Measurements from ENCODE around the gene VTN. TPM values are rescaled to one million over a fixed set of nuclear protein-coding genes. Genes with fewer than 3 reads are reported as not detected.

The VTN gene
- total and polyA plus RNA-seq, 5 donors from 2014 or later, result 0.10 to 0.18 (median 0.17) TPM; not detected in 2

GRCh38 chr17:28357061-28357900 is 12.8 kb downstream of the VTN start, which contains the start of gene POLDIP2:
Gene POLDIP2 (minus strand): TSS chr17:28357527. CDS start chr17:28357448, 79 bp downstream.
- H3K27ac Mint-ChIP-seq, result peak within 1 kb of the TSS; percentile 95 to 97 (median 95)
- ATAC-seq (ENCODE audit: low read depth in 2 of 2) (peak; percentile 99 to 100), DNase-seq (peak; percentile 94 to 97 (median 96))
- Histone ChIP-seq H3K4me1 (ENCODE audit: control insufficient read depth, insufficient read depth, low read length, poor library complexity, severe bottlenecking) (peaks cover 24% of the 10 kb centered on the region), H3K27ac (ENCODE audit: insufficient read depth, low read length, poor library complexity, severe bottlenecking) (peak within 1 kb of the TSS; percentile 83), H3K9me3 (ENCODE audit: control insufficient read depth in 2 of 2, low read length in 2 of 2) (no peaks in the 10 kb centered on the region), H3K36me3 (ENCODE audit: control insufficient read depth, insufficient read depth, low read length) (peaks cover 43% of the 10 kb centered on the region), H3K27me3 (ENCODE audit: control insufficient read depth, insufficient read depth, low read length) (no peaks in the 10 kb centered on the region), H3K4me3 (ENCODE audit: low read depth, low read length) (peak within 1 kb of the TSS; percentile 95)
- peaks cover 22% of the 10 kb centered on the region for H3K36me3 Mint-ChIP-seq
- H3K27me3 Mint-ChIP-seq, result peaks cover 5% of the 10 kb centered on the region
- peak within 1 kb of the TSS; percentile 89 to 97 (median 95) for H3K4me3 Mint-ChIP-seq
- H3K4me1 Mint-ChIP-seq, result peaks cover 0 to 34% (median 21%) of the 10 kb centered on the region in 4 donors
- no peaks in the 10 kb centered on the region for H3K9me3 Mint-ChIP-seq

GRCh38 chr17:28350271-28350670 is 19.8 kb downstream of the VTN start:
- H3K27me3 Mint-ChIP-seq, result no peaks in the 10 kb centered on the region
- H3K4me3 ChIP-seq (ENCODE audit: low read depth, low read length), result no peak overlapping the region
- DNase-seq (no peak), ATAC-seq (ENCODE audit: low read depth in 2 of 2) (no peak)
- H3K27ac ChIP-seq (ENCODE audit: insufficient read depth, low read length, poor library complexity, severe bottlenecking), result no peak overlapping the region
- peaks cover 77% of the 10 kb centered on the region for H3K36me3 ChIP-seq (ENCODE audit: control insufficient read depth, insufficient read depth, low read length)
- no peaks in the 10 kb centered on the region for H3K27me3 ChIP-seq (ENCODE audit: control insufficient read depth, insufficient read depth, low read length)
- no peaks in the 10 kb centered on the region for H3K9me3 Mint-ChIP-seq
- no peaks in the 10 kb centered on the region for H3K4me1 ChIP-seq (ENCODE audit: control insufficient read depth, insufficient read depth, low read length, poor library complexity, severe bottlenecking)
- H3K4me1 Mint-ChIP-seq, result peaks cover 0 to 5% (median 0%) of the 10 kb centered on the region in 4 donors
- H3K9me3 ChIP-seq (ENCODE audit: control insufficient read depth in 2 of 2, low read length in 2 of 2), result no peaks in the 10 kb centered on the region
- no peak overlapping the region for H3K27ac Mint-ChIP-seq
- peaks cover 31% of the 10 kb centered on the region for H3K36me3 Mint-ChIP-seq
- no peak overlapping the region for H3K4me3 Mint-ChIP-seq

DNA sequence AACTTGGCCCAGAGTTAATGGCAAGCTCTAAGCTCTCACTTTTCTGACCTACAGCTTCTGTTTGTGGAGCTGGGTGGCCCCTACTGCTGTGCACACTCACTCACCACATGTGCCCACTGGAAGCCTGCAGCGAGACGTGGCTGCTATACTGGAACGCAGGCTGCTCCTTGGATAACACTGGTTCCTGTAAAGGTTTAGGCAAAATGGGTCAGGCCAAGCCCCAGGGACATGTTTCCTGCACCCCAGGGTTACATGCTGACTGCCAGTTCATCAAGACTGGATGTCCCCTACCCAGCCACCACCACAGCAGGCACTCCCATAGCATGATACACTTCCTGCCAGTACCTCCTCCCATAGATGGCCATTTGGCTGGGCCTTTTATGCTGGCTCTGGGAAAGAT is 21.1 kb downstream of the VTN start:
- Mint-ChIP-seq H3K27me3 (no peaks in the 10 kb centered on the region), H3K4me1 (no peaks in the 10 kb centered on the region), H3K27ac (no peak overlapping the region), H3K9me3 (no peaks in the 10 kb centered on the region), H3K36me3 (peaks cover 27% of the 10 kb centered on the region), H3K4me3 (no peak overlapping the region)
- no peaks in the 10 kb centered on the region for H3K9me3 ChIP-seq (ENCODE audit: control insufficient read depth in 2 of 2, low read length in 2 of 2)
- ATAC-seq (ENCODE audit: low read depth in 2 of 2) (no peak), DNase-seq (no peak)
- no peaks in the 10 kb centered on the region for H3K4me1 ChIP-seq (ENCODE audit: control insufficient read depth, insufficient read depth, low read length, poor library complexity, severe bottlenecking)
- H3K27me3 ChIP-seq (ENCODE audit: control insufficient read depth, insufficient read depth, low read length), result no peaks in the 10 kb centered on the region
- no peak overlapping the region for H3K4me3 ChIP-seq (ENCODE audit: low read depth, low read length)
- H3K27ac ChIP-seq (ENCODE audit: insufficient read depth, low read length, poor library complexity, severe bottlenecking), result no peak overlapping the region
- H3K36me3 ChIP-seq (ENCODE audit: control insufficient read depth, insufficient read depth, low read length), result peaks cover 85% of the 10 kb centered on the region

DNA sequence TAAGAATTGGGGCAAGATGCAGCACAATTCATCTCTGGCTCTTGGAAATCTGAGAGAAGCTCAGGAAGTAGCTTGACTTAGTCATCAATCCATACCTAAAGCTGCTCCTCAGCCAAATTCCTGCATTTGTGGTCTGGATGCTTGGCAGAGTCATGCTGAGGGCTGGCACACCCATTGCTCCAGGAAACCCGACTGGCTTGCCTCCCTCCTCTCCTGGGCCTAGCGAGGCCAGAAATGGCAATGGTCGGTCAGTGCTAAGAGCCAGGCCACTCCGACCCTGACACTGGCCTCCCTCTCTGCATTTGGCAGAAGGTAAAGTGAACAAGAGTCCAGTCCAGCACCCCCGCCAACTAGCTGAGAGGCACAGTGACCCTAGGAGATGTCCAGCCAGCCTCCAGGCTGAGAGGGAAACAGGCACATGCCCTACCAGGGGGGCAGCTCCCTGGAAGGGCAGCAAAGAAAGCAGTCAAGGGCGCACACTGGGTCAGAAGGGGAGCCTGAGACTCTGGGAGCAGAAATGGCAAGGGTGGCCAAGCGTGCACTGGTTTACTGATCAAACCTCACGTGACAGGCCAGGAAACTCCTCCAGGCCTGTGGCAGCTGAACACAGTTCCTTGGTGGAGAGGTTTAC is 22.7 kb downstream of the VTN start:
- DNase-seq, result no peak
- Histone ChIP-seq H3K9me3 (ENCODE audit: control insufficient read depth in 2 of 2, low read length in 2 of 2) (no peaks in the 10 kb centered on the region), H3K4me1 (ENCODE audit: control insufficient read depth, insufficient read depth, low read length, poor library complexity, severe bottlenecking) (no peaks in the 10 kb centered on the region), H3K36me3 (ENCODE audit: control insufficient read depth, insufficient read depth, low read length) (peaks cover 90% of the 10 kb centered on the region), H3K4me3 (ENCODE audit: low read depth, low read length) (no peak overlapping the region), H3K27ac (ENCODE audit: insufficient read depth, low read length, poor library complexity, severe bottlenecking) (no peak overlapping the region), H3K27me3 (ENCODE audit: control insufficient read depth, insufficient read depth, low read length) (no peaks in the 10 kb centered on the region)
- Mint-ChIP-seq H3K27me3 (no peaks in the 10 kb centered on the region), H3K27ac (no peak overlapping the region), H3K4me1 (no peaks in the 10 kb centered on the region), H3K4me3 (no peak overlapping the region), H3K9me3 (no peaks in the 10 kb centered on the region), H3K36me3 (peaks cover 29% of the 10 kb centered on the region)
- no peak for ATAC-seq (ENCODE audit: low read depth in 2 of 2)

DNA sequence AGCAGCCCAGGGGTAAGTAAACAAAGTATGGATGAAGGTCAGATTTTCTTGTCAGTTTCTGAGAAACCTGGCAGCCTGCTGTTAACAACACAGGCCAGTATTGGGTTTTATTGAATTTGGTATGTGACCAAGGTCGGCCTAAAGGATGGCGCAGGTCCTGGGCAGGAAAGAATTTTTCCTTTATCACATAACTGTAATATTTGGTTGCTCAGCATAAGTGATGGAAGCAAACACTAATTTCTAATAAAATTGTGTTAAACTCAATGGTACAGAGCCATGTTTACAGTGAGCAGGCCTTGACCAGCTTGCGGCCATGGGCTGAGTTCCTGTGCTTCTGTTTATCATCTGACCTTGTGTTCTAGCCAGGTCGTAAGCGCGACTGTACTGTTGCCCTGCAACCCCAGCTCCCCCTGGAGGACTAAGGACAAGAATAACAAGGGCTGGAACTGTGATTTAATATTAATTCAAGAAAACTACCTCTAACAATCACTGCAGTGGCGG is 23.3 kb downstream of the VTN start:
- ATAC-seq (ENCODE audit: low read depth in 2 of 2) (no peak), DNase-seq (no peak)
- no peaks in the 10 kb centered on the region for H3K27me3 Mint-ChIP-seq
- Histone ChIP-seq H3K36me3 (ENCODE audit: control insufficient read depth, insufficient read depth, low read length) (peaks cover 93% of the 10 kb centered on the region), H3K27me3 (ENCODE audit: control insufficient read depth, insufficient read depth, low read length) (no peaks in the 10 kb centered on the region), H3K4me1 (ENCODE audit: control insufficient read depth, insufficient read depth, low read length, poor library complexity, severe bottlenecking) (no peaks in the 10 kb centered on the region), H3K27ac (ENCODE audit: insufficient read depth, low read length, poor library complexity, severe bottlenecking) (no peak overlapping the region), H3K9me3 (ENCODE audit: control insufficient read depth in 2 of 2, low read length in 2 of 2) (no peaks in the 10 kb centered on the region), H3K4me3 (ENCODE audit: low read depth, low read length) (no peak overlapping the region)
- peaks cover 32% of the 10 kb centered on the region for H3K36me3 Mint-ChIP-seq
- H3K27ac Mint-ChIP-seq, result no peak overlapping the region
- no peaks in the 10 kb centered on the region for H3K9me3 Mint-ChIP-seq
- no peaks in the 10 kb centered on the region for H3K4me1 Mint-ChIP-seq
- no peak overlapping the region for H3K4me3 Mint-ChIP-seq

GRCh38 chr17:28346199-28346580 is 23.9 kb downstream of the VTN start:
- no peak overlapping the region for H3K4me3 Mint-ChIP-seq
- no peak overlapping the region for H3K27ac Mint-ChIP-seq
- Histone ChIP-seq H3K9me3 (ENCODE audit: control insufficient read depth in 2 of 2, low read length in 2 of 2) (no peaks in the 10 kb centered on the region), H3K27me3 (ENCODE audit: control insufficient read depth, insufficient read depth, low read length) (no peaks in the 10 kb centered on the region), H3K27ac (ENCODE audit: insufficient read depth, low read length, poor library complexity, severe bottlenecking) (no peak overlapping the region), H3K4me1 (ENCODE audit: control insufficient read depth, insufficient read depth, low read length, poor library complexity, severe bottlenecking) (no peaks in the 10 kb centered on the region), H3K4me3 (ENCODE audit: low read depth, low read length) (no peak overlapping the region), H3K36me3 (ENCODE audit: control insufficient read depth, insufficient read depth, low read length) (peaks cover 93% of the 10 kb centered on the region)
- H3K27me3 Mint-ChIP-seq, result no peaks in the 10 kb centered on the region
- H3K36me3 Mint-ChIP-seq, result peaks cover 28% of the 10 kb centered on the region
- no peaks in the 10 kb centered on the region for H3K4me1 Mint-ChIP-seq
- no peaks in the 10 kb centered on the region for H3K9me3 Mint-ChIP-seq
- DNase-seq (no peak), ATAC-seq (ENCODE audit: low read depth in 2 of 2) (no peak)

- H3K4me1 ChIP-seq (ENCODE audit: control insufficient read depth, insufficient read depth, low read length, poor library complexity, severe bottlenecking), result no peaks in the 10 kb centered on the region
- Mint-ChIP-seq H3K36me3 (peaks cover 22% of the 10 kb centered on the region), H3K27ac (peak overlapping the region in 1 of 3 donors; percentile 32), H3K4me1 (no peaks in the 10 kb centered on the region), H3K9me3 (no peaks in the 10 kb centered on the region), H3K27me3 (no peaks in the 10 kb centered on the region), H3K4me3 (no peak overlapping the region)
- DNase-seq (no peak), ATAC-seq (ENCODE audit: low read depth in 2 of 2) (no peak)
- H3K36me3 ChIP-seq (ENCODE audit: control insufficient read depth, insufficient read depth, low read length), result peaks cover 93% of the 10 kb centered on the region
- H3K9me3 ChIP-seq (ENCODE audit: control insufficient read depth in 2 of 2, low read length in 2 of 2), result no peaks in the 10 kb centered on the region
- no peak overlapping the region for H3K4me3 ChIP-seq (ENCODE audit: low read depth, low read length)
- no peaks in the 10 kb centered on the region for H3K27me3 ChIP-seq (ENCODE audit: control insufficient read depth, insufficient read depth, low read length)
- H3K27ac ChIP-seq (ENCODE audit: insufficient read depth, low read length, poor library complexity, severe bottlenecking), result no peak overlapping the region
These were observed 24.5 kb downstream of the VTN start for GRCh38 chr17:28345419-28346198.
